HL-60 (cell line): ENCODE measurements around the gene DDI1.

Experiments
- DNase-seq, 2 experiments: peaks; one replicate each; pipeline ENCODE4 v3.0.0-alpha.2; 2010 to 2020; ENCODE audit warnings: low read depth in 1 of 2, low spot score in 1 of 2
- H3K27ac ChIP-seq: fragments of 250-450 bp; sonication (Bioruptor Pico); replicated peaks from 2 replicates; pipeline ENCODE4 v1.5.1; 2020; ENCODE audit warnings: mild to moderate bottlenecking, moderate library complexity
- H3K27me3 ChIP-seq: fragments of 250-450 bp; sonication (Bioruptor Pico); 2 replicates; pipeline ENCODE4 v1.5.1; 2021; ENCODE audit warnings: mild to moderate bottlenecking, moderate library complexity; ENCODE audit not compliant: insufficient read depth, poor library complexity, severe bottlenecking
- H3K4me3 ChIP-seq: replicated peaks from 2 replicates; pipeline ENCODE4 v1.5.1; 2011; ENCODE audit warnings: mild to moderate bottlenecking, control low read depth, low read length; ENCODE audit not compliant: insufficient read depth
- CTCF ChIP-seq: IDR thresholded peaks from one replicate; pipeline ENCODE4 v1.5.1; 2011; ENCODE audit warnings: low read length, control low read depth, inconsistent platforms; ENCODE audit not compliant: insufficient read depth
- GABPA ChIP-seq: IDR thresholded peaks from 2 replicates; pipeline ENCODE4 v1.6.1; 2012; ENCODE audit warnings: low read depth
- POLR2AphosphoS5 ChIP-seq: IDR thresholded peaks from 2 replicates; pipeline ENCODE4 v1.6.1; 2012; ENCODE audit warnings: low read depth
- SPI1 ChIP-seq: IDR thresholded peaks from 2 replicates; pipeline ENCODE4 v1.6.1; 2012; ENCODE audit warnings: low read depth, mild to moderate bottlenecking, borderline replicate concordance
- TF ChIP-seq, protein P1 (sequence below): IDR thresholded peaks from 2 replicates; pipeline ENCODE4 v1.6.1; 2012; ENCODE audit warnings: low read depth; ENCODE audit not compliant: insufficient replicate concordance

Gene DDI1

GRCh38 chr11:104011044-104011443 lies 25.4 kb upstream of the DDI1 start:
- DNase-seq = no peak
- TF ChIP-seq GABPA = no peak
- no peak for TF ChIP-seq CTCF
- TF ChIP-seq, protein P1, sequence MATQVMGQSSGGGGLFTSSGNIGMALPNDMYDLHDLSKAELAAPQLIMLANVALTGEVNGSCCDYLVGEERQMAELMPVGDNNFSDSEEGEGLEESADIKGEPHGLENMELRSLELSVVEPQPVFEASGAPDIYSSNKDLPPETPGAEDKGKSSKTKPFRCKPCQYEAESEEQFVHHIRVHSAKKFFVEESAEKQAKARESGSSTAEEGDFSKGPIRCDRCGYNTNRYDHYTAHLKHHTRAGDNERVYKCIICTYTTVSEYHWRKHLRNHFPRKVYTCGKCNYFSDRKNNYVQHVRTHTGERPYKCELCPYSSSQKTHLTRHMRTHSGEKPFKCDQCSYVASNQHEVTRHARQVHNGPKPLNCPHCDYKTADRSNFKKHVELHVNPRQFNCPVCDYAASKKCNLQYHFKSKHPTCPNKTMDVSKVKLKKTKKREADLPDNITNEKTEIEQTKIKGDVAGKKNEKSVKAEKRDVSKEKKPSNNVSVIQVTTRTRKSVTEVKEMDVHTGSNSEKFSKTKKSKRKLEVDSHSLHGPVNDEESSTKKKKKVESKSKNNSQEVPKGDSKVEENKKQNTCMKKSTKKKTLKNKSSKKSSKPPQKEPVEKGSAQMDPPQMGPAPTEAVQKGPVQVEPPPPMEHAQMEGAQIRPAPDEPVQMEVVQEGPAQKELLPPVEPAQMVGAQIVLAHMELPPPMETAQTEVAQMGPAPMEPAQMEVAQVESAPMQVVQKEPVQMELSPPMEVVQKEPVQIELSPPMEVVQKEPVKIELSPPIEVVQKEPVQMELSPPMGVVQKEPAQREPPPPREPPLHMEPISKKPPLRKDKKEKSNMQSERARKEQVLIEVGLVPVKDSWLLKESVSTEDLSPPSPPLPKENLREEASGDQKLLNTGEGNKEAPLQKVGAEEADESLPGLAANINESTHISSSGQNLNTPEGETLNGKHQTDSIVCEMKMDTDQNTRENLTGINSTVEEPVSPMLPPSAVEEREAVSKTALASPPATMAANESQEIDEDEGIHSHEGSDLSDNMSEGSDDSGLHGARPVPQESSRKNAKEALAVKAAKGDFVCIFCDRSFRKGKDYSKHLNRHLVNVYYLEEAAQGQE = no peak
- no peak for TF ChIP-seq SPI1
- TF ChIP-seq POLR2AphosphoS5 = no peak
- Histone ChIP-seq H3K27ac (no peak overlapping the region), H3K4me3 (no peak overlapping the region), H3K27me3 (no peaks in the 10 kb centered on the region)

DNA sequence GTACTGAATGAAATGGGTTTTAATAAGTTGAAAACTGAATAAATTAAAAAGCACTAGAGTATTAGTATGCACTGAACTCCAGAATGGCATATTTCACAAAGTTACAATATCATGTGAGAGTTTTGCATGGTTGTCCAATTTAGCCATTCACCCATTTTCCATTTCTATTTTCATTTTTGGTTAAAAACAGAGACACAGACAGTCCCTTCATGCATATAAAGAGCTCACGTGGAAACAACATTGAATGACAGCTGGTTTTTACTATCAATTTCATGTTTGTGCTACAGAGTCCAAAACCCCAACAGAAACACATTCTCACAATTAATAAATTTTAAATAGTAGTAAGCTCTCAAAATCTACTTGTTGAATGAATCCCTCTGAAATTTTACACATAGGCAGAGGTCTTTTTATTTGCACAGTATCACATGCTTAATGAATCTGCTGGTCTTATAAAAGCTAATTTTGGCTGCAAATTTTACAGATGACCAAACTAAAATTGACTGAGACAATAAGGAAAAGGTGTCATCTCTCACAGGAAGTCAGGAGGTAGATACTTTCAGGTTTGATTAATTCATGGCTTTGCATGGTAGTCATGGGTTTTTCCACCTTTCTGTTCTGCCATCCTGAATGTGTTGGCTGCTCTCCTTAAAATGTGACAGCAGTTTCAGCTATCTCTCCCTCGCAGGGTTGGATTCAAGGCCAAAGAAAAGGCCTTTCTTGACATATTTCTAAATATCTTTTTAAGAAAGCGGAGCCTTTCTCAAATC lies 20.6 kb upstream of the DDI1 start:
- Histone ChIP-seq H3K27me3 (no peaks in the 10 kb centered on the region), H3K27ac (no peak overlapping the region), H3K4me3 (no peak overlapping the region)
- DNase-seq = no peak
- TF ChIP-seq POLR2AphosphoS5 = no peak
- no peak for TF ChIP-seq GABPA
- TF ChIP-seq, protein P1 = no peak
- no peak for TF ChIP-seq CTCF
- no peak for TF ChIP-seq SPI1

DNA sequence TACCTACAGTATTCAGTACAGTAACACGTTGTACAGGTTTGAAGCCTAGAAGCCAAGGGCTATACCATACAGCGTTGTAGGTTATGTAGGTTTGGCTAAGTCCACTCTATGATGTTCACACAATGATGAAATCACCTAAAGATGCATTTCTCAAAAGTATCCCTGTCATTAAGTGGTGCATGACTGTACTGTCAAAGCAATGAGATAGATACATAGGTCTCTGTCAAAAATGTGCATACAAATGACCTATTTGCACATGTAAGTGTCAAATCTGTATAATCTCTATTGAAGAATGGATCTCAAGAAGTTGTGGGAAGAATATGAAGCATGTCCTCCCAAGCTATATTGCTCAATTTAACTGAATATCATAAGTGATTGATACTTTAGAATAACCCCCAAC lies 11.9 kb upstream of the DDI1 start:
- no peak for DNase-seq
- no peak for TF ChIP-seq POLR2AphosphoS5
- TF ChIP-seq CTCF = no peak
- no peak for TF ChIP-seq SPI1
- TF ChIP-seq, protein P1 = no peak
- no peak for TF ChIP-seq GABPA
- Histone ChIP-seq H3K4me3 (no peak overlapping the region), H3K27me3 (no peaks in the 10 kb centered on the region), H3K27ac (no peak overlapping the region)
